Measurements from ENCODE around the gene RPL39.
"Not testable (repeated sequence)": the region's sequence is repeated elsewhere in the genome, so short reads cannot be mapped to it uniquely, and the experiment has no call there.

RPL39 gene

GRCh38 chrX:119791437-119792231, at the start of gene RPL39:
RPL39 (minus strand) TSS chrX:119791630; CDS start chrX:119791576, 54 bp downstream.
- peak within 1 kb of the TSS; percentile 97 for H3K27ac ChIP-seq
- DNase-seq: peak; percentile 81
- peak within 1 kb of the TSS; percentile 83 for H3K4me3 ChIP-seq (ENCODE audit: low read depth, low read length)
- in situ Hi-C loops (cut with HindIII; ENCODE audit: low pct_ligation_motif_present, low sequenced_read_pairs): no loop called here
- peaks cover 28% of the 10 kb centered on the region for H3K36me3 ChIP-seq (replicated peaks)
- no peak for TF ChIP-seq CTCF (IDR thresholded peaks at IDR 0.05; ENCODE audit: low read depth, low read length, missing control alignments)
- no peaks in the 10 kb centered on the region for H3K27me3 ChIP-seq (replicated peaks)

- in situ Hi-C loops (cut with HindIII; ENCODE audit: low pct_ligation_motif_present, low sequenced_read_pairs): no loop called here
- peaks cover 3% of the 10 kb centered on the region for H3K36me3 ChIP-seq (replicated peaks)
- no peak for DNase-seq
These were observed 42.5 kb upstream of the RPL39 start for GRCh38 chrX:119833905-119834304.

GRCh38 chrX:119828446-119828845, 37.0 kb upstream of the RPL39 start:
- no peak for DNase-seq
- H3K36me3 ChIP-seq (replicated peaks): peaks cover 1% of the 10 kb centered on the region
- in situ Hi-C loops (cut with HindIII; ENCODE audit: low pct_ligation_motif_present, low sequenced_read_pairs): no loop called here
- TF ChIP-seq CTCF (IDR thresholded peaks at IDR 0.05; ENCODE audit: low read depth, low read length, missing control alignments): no peak
- H3K27me3 ChIP-seq (replicated peaks): no peaks in the 10 kb centered on the region
- no peak overlapping the region for H3K4me3 ChIP-seq (ENCODE audit: low read depth, low read length)
- H3K27ac ChIP-seq: no peak overlapping the region

More at GRCh38 chrX:119833905-119834304, 42.5 kb upstream of the RPL39 start:
- TF ChIP-seq CTCF (IDR thresholded peaks at IDR 0.05; ENCODE audit: low read depth, low read length, missing control alignments): no peak
- H3K27ac ChIP-seq: no peak overlapping the region
- H3K27me3 ChIP-seq (replicated peaks): no peaks in the 10 kb centered on the region
- H3K4me3 ChIP-seq (ENCODE audit: low read depth, low read length): no peak overlapping the region

- Histone ChIP-seq H3K36me3 (replicated peaks) (no peaks in the 10 kb centered on the region), H3K27me3 (replicated peaks) (no peaks in the 10 kb centered on the region), H3K27ac (peak overlapping the region; percentile 45), H3K4me3 (ENCODE audit: low read depth, low read length) (no peak overlapping the region)
- no peak for TF ChIP-seq CTCF (IDR thresholded peaks at IDR 0.05; ENCODE audit: low read depth, low read length, missing control alignments)
- in situ Hi-C loops (cut with HindIII; ENCODE audit: low pct_ligation_motif_present, low sequenced_read_pairs): no loop called here
- DNase-seq: peak; percentile 23
These were observed 35.0 kb upstream of the RPL39 start for GRCh38 chrX:119826399-119826959.

GRCh38 chrX:119824221-119824620, 32.8 kb upstream of the RPL39 start:
- H3K27me3 ChIP-seq (replicated peaks); H3K4me3 ChIP-seq (ENCODE audit: low read depth, low read length); DNase-seq; H3K36me3 ChIP-seq (replicated peaks); in situ Hi-C loops (cut with HindIII; ENCODE audit: low pct_ligation_motif_present, low sequenced_read_pairs); H3K27ac ChIP-seq: not testable (repeated sequence)

- H3K27ac ChIP-seq; in situ Hi-C loops (cut with HindIII; ENCODE audit: low pct_ligation_motif_present, low sequenced_read_pairs); H3K27me3 ChIP-seq (replicated peaks); H3K4me3 ChIP-seq (ENCODE audit: low read depth, low read length); H3K36me3 ChIP-seq (replicated peaks): not testable (repeated sequence)
- DNase-seq: peak; percentile 1
These were observed 30.3 kb upstream of the RPL39 start for GRCh38 chrX:119821703-119822102.
